BJ (cell line): ENCODE measurements around the gene SLC15A3. TPM values are rescaled to one million over a fixed set of nuclear protein-coding genes. Genes with fewer than 3 reads are reported as not detected.

Experiments
- CTCF ChIA-PET: fragments of 350-600 bp; formaldehyde crosslinking; extraction: SDS; loops from one replicate; lab custom pipeline; 2021; ENCODE audit warnings: antibody characterized with exemption, inconsistent platforms; lab: Yijun Ruan, JAX
- POLR2A ChIA-PET: fragments of 300-600 bp; sonication (Branson Sonifier 250); formaldehyde crosslinking; extraction: SDS; loops from one replicate; lab custom pipeline; 2021; ENCODE audit warnings: antibody characterized with exemption; lab: Charles Lee
- DNase-seq: peaks from one replicate; pipeline ENCODE4 v3.0.0-alpha.2; 2011; ENCODE audit warnings: low read depth
- H3K27me3 ChIP-seq: 2 replicates; pipeline ENCODE4 v1.6.0; 2011; ENCODE audit warnings: low read length; ENCODE audit not compliant: control insufficient read depth, insufficient read depth
- H3K36me3 ChIP-seq: 2 replicates; pipeline ENCODE4 v1.5.1; 2011; ENCODE audit warnings: low read length; ENCODE audit not compliant: control insufficient read depth, insufficient read depth
- H3K4me3 ChIP-seq: 2 replicates; pipeline ENCODE4 v1.5.1; 2011; ENCODE audit warnings: low read depth, mild to moderate bottlenecking, control low read depth, low read length
- polyA plus RNA-seq: library from polyadenylated mRNA; depleted of rRNA; stranded (reverse); fragments of >200 nt; gene quantifications from 2 replicates; pipeline ENCODE4 v1.2.3, GENCODE V29; 2011
- TF ChIP-seq, protein P1 (sequence below): IDR thresholded peaks from 2 replicates; pipeline ENCODE4 v1.5.1; 2011; ENCODE audit warnings: low read depth, mild to moderate bottlenecking, control low read depth, inconsistent platforms, low read length, moderate library complexity; ENCODE audit not compliant: insufficient read depth

Gene SLC15A3
- polyA plus RNA-seq, 1 experiment = 14.1 TPM

GRCh38 chr11:60899046-60899936, 52.7 kb downstream of the SLC15A3 start:
- ChIA-PET CTCF (interaction anchor here (0.6 to 28.4 kb wide), 20 partner anchors 8 to 209 kb away, joined by 3 to 716 read pairs (median 4); partner anchors contain the start of genes CCDC86, MS4A10, PTGDR2 and ZP1), POLR2A (no interaction called here)
- no peak for DNase-seq
- Histone ChIP-seq H3K27me3 (no peaks in the 10 kb centered on the region), H3K4me3 (no peak overlapping the region), H3K36me3 (peaks cover 39% of the 10 kb centered on the region)
- TF ChIP-seq, protein P1, sequence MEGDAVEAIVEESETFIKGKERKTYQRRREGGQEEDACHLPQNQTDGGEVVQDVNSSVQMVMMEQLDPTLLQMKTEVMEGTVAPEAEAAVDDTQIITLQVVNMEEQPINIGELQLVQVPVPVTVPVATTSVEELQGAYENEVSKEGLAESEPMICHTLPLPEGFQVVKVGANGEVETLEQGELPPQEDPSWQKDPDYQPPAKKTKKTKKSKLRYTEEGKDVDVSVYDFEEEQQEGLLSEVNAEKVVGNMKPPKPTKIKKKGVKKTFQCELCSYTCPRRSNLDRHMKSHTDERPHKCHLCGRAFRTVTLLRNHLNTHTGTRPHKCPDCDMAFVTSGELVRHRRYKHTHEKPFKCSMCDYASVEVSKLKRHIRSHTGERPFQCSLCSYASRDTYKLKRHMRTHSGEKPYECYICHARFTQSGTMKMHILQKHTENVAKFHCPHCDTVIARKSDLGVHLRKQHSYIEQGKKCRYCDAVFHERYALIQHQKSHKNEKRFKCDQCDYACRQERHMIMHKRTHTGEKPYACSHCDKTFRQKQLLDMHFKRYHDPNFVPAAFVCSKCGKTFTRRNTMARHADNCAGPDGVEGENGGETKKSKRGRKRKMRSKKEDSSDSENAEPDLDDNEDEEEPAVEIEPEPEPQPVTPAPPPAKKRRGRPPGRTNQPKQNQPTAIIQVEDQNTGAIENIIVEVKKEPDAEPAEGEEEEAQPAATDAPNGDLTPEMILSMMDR = peak; percentile 95

DNA sequence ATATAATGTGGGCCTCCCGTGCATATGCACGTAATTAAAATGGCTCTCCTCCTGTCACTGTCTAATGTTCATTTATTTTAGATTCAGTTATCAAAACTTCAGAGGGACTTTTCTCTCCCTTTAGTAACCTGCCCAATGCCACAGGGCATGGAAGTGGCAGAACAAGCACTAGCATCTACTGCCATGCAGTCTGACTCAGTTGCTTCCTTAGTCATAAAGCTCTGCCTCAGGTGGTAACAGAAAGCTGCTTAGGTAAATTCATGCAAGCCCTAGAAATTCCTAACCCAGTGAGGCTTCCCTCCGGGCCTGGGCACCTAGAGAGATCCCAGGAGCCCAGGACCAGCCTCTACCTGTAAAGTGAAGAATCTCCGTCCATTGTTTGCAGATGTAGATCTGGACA, 54.5 kb downstream of the SLC15A3 start:
- ChIA-PET POLR2A (no interaction called here), CTCF (interaction anchor here (1.6 to 28.4 kb wide), 4 partner anchors 10 to 120 kb away, joined by 9 to 716 read pairs (median 28); partner anchors contain the start of gene CCDC86)
- H3K27me3 ChIP-seq = no peaks in the 10 kb centered on the region
- no peak for DNase-seq
- TF ChIP-seq, protein P1 = no peak
- H3K36me3 ChIP-seq = peaks cover 36% of the 10 kb centered on the region
- no peak overlapping the region for H3K4me3 ChIP-seq

DNA sequence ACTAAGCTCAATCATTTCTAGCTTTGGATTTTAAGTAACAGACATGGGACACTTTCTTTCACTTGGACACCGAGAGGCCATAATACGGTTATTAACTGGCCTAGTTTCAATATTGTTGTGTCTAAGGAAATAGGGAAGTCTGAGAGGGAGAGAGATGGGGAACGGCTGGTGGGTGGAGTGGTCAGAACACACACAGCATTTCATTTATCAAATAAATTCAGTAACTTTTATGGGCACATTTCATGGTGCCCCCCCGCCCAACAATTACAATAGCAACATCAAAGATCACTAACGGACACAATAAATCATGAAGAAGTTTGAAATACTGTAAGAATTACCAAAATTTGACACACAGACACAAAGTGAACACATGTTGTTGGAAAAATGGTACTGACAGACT, 56.3 kb downstream of the SLC15A3 start:
- Histone ChIP-seq H3K4me3 (no peak overlapping the region), H3K36me3 (peaks cover 26% of the 10 kb centered on the region), H3K27me3 (no peaks in the 10 kb centered on the region)
- DNase-seq = no peak
- ChIA-PET CTCF (interaction anchor here (1.3 to 28.4 kb wide), 5 partner anchors 8 to 120 kb away, joined by 4 to 716 read pairs (median 9); partner anchors contain the start of gene CCDC86), POLR2A (no interaction called here)
- TF ChIP-seq, protein P1 = no peak

DNA sequence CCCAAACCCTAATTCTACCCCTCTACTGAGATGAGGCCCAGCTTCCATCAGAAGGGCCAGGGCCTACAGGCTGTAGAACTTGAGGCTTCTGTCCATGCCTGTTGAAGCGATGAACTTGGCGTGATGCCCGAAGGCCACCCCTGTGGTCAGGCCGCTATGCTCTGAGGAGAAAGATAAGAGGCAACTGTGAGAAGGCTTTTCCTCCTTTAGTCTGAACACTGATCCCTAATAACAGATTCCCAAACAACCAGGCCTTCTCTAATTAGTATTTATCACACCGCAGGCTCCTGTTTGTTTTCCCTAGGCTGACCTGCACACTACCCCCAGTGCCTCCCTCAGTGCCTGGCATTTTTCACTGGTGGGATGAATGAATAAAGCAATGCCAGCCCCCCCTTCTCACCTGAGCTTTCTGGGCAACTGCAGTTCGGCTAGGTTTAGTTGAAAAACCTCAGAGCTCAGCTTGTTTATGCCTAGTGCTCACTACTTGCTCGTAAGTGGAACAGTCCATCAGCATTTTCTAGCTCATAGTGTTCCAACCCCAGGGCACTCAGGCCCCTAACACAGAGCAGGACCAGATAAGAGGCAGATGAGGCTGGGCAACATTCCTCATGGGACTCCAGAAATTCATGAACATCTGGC, 60.8 kb downstream of the SLC15A3 start:
- POLR2A ChIA-PET = no interaction called here
- H3K36me3 ChIP-seq = peaks cover 7% of the 10 kb centered on the region
- TF ChIP-seq, protein P1 = no peak
- CTCF ChIA-PET = interaction anchor here (1.0 to 28.4 kb wide), 4 partner anchors 9 to 116 kb away, joined by 3 to 716 read pairs (median 3); partner anchors contain the start of gene CCDC86
- H3K27me3 ChIP-seq = no peaks in the 10 kb centered on the region
- H3K4me3 ChIP-seq = no peak overlapping the region
- DNase-seq = no peak

GRCh38 chr11:60890696-60891095, 61.3 kb downstream of the SLC15A3 start:
- POLR2A ChIA-PET = no interaction called here
- CTCF ChIA-PET = interaction anchor here (3.8 to 28.4 kb wide), 2 partner anchors 12 to 58 kb away, joined by 26 to 716 read pairs; partner anchors contain the start of gene CCDC86
- no peak overlapping the region for H3K4me3 ChIP-seq
- no peak for DNase-seq
- TF ChIP-seq, protein P1 = no peak
- H3K36me3 ChIP-seq = peaks cover 6% of the 10 kb centered on the region
- no peaks in the 10 kb centered on the region for H3K27me3 ChIP-seq
